Activated gamma-delta T cell treated with anti-CD3 and anti-CD28 coated beads, Interleukin-2, amount 50 U/mL, for 16 hours (primary cell): Measurements from ENCODE around the gene HES7.
"Not testable (repeated sequence)": the region's sequence is repeated elsewhere in the genome, so short reads cannot be mapped to it uniquely, and the experiment has no call there.

Source experiments
- DNase-seq: peaks from one replicate; pipeline ENCODE4 v3.0.0-alpha.2; 2020; ENCODE audit warnings: low read depth

The HES7 gene

DNA sequence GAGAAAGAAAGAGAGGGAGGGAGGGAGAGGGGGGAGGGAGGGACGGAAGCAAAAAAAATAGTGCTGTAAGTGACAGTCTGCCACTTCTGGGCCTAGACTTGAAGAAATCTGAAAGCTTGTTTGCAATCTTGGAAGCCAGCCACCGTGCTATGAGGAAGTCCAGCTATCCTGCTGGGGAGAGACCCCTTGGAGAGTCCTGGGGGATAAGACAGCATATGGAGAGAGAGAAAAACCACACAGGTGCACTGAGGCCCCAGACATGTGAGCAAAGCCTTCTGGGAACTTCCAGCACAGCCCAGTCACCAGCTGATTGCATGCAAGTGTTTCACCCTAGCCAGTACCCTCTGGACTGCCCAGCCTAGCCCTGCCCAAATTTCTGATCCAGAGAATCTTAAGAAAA lies 23.8 kb downstream of the HES7 start:
- no peak for DNase-seq

DNA sequence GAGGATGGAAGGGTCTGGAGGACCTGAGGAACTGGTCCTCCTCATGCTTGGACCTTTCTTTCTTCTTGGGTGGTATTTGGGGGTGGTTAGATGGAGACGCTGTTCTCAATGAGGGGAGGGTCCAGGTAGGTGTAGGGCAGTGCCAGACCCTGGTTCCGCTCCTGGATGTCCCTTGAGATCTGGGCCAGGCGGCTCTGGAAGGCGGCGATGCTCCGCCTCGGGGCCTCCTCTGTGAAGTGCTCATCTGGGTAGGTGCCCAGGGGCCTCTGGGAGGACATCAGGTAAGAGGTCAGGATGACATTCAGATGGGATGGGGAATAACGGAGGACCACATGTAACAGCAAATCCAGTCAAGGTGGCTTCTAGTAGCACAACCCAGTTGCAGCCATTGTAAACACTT lies 27.4 kb downstream of the HES7 start:
- no peak for DNase-seq

GRCh38 chr17:8095361-8095760 lies 28.5 kb downstream of the HES7 start:
- no peak for DNase-seq

- DNase-seq = no peak
Measured at GRCh38 chr17:8091033-8091687, 32.7 kb downstream of the HES7 start.

DNA sequence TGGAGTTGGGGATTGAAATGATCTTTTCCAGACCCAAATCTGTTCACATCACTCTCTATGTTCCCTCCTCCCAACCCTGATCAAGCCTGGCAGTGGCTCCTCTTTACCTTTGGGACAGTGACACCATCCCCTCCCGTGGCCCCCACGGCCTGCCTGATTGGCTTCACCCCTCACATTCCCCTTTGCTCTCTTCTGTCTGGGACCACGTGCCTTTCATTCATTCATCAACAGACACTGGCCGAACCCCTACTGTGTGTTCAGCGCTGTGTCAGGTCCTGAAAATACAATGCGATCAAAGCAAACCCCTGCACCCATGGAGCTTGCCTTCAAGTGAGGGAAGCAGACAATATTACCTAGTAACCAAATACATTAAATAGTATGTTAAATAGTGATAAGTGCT lies 34.2 kb downstream of the HES7 start:
- no peak for DNase-seq

DNA sequence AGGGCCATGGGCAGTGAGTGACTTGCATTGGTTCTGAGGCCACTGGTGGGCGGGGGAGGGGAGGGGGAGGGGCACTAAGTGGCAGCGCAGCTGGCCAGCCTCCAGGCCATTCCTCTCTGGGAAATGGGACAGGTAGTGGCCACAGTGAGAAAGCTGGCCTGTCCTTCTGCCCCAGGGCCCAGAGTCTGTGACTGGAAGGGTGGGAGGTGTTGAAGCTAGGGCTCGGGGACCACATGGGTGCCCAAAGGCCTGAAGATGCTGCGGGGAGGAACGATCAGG lies 36.0 kb downstream of the HES7 start:
- no peak for DNase-seq

DNA sequence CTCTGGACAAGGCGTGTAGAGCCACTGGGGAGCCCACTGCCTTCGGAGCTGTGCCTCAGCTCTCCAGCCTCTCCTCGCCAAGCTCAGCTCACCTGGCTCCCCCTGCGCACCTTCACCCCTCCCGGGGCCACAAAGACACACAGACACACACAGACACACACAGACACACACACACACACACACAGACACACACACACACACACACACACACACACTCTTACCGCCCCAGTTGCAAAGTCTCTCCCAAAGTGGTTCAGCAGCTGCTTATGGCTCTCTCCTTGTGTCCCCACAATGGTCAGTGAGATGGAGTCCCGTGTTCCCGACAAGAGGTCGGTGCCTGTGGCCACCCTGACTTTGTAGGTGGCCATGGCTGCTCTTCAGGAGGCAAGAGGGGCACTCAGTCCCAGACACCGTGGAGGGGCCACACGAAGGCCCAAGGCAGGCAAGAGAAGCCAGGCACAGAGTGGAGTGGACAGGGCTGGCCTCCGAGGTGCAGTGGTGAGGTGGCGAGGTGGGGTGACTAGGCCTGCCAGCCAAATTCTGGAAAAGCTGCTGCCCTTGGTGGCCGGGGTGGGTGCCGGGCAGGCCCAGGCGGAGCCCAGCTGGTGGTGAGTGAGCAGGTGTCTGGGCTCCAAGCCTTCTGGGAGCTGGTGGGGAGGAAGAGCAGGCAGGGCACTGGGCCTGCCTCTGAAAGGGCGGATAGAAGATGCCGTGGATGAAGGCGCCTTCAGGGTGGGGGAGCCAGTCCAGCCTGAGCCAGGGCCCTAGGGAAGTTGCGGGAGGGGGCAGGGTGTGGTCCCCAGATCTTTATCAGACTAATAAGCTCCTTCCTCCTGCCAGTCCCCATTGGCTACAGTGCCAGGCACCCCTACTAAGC lies 36.6 kb downstream of the HES7 start, which contains the start of gene ALOX12B:
Gene ALOX12B, minus strand, starts transcription at position 642 of the 877 bp plus-strand sequence. Its CDS starts 274 bp downstream, at position 368.
- no peak for DNase-seq

DNA sequence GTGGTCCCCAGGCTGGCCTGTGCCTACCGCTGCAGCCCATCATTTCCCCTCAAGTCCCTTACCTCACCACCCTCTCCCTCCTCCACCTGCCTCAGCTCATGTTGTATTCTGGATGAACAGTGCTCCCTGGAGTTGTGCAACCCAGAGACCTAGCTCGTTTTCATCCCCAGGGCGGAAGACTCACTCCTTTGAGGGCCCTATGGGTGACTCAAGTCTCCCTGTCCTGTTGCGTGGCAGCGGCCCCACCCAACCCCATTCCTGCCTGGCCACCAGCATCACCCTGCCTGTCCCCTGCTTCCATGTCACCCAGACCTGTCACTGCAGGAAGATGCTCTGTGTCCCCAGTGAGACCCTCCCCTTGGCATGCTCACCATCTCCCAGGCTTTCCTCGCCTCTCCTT lies 39.7 kb downstream of the HES7 start:
- DNase-seq = no peak

- DNase-seq = no peak
Measured at GRCh38 chr17:8082292-8082691, 41.6 kb downstream of the HES7 start.

- no peak for DNase-seq
Measured at GRCh38 chr17:8081876-8082275, 42.0 kb downstream of the HES7 start.

GRCh38 chr17:8080799-8081219 lies 43.1 kb downstream of the HES7 start:
- DNase-seq = no peak

GRCh38 chr17:8080208-8080798 lies 43.6 kb downstream of the HES7 start:
- no peak for DNase-seq

- peak; percentile 65 for DNase-seq
Measured at GRCh38 chr17:8079291-8080207, 44.4 kb downstream of the HES7 start.

DNA sequence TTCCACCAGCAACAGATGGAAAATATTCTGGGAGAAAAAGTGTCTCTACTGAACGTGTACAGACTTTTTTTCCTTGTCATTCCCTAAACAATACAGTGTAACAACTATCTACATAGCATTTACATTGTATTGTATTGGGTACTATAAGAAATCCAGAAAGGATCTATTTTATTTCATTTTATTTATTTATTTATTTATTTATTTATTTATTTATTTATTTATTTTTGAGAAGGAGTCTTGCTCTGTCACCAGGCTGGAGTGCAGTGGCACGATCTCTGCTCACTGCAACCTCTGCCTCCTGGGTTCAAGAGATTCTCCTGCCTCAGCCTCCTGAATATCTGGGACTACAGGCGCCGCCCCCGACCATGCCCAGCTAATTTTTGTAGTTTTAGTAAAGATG lies 46.0 kb downstream of the HES7 start:
- DNase-seq = not testable (repeated sequence)

- no peak for DNase-seq
Measured at GRCh38 chr17:8076502-8077266, 47.2 kb downstream of the HES7 start.

DNA sequence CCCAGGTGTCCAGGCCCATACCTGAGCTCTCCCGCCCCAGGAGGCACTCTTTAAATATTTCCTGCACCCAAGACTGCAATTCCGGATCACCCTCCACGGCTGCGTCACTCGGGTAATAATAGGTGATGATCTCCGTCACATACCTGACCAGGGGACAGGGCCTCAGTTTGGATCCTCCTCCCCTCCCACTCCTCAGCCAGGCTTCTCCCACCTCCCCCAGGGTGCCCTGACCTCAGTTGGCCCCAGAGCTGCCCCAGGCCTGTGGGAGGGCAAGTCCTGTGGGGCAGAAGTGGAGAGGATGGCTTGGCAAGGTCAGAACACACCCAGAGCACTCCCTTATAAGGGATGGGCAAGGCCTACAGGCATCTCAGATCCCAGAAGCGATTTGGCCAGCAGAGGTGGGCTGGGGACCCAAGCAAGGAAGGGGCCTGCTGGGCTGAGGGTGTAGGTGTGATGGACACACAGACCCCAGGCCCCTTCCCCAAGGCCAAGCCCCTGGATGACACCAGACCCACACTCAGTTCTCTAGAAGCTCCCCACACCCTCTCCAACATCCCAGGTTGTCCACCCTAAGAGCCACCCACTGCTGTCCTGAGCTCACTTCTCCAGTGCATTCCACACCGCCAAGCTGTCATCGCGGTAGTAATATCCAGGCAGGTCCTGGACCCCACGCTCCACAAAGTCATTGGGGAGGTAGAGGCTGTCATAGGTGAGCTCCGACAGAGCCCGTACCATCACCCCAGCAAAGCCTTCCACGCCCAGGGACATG lies 48.1 kb downstream of the HES7 start:
- DNase-seq = no peak

- no peak for DNase-seq
Measured at GRCh38 chr17:8075081-8075480, 48.8 kb downstream of the HES7 start.

DNA sequence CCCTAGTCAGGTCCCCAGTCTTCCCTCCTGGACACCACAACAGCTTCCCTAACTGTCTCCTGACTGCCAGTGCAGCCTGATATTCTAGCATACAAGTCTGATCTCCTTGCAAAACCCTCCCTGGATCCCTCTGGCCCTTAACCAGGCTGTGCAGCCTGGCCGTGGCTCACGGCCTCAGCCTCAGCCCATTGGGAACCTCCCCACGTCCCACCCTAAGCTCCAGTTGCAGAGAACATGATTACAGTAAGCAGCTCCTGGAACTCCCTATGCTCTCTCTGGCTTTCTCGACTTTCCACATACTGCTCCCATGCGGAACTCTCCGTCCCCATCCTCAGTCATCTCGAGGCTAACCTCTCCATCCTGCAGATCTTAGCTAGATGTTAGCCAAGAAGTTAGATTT lies 49.4 kb downstream of the HES7 start:
- no peak for DNase-seq

DNA sequence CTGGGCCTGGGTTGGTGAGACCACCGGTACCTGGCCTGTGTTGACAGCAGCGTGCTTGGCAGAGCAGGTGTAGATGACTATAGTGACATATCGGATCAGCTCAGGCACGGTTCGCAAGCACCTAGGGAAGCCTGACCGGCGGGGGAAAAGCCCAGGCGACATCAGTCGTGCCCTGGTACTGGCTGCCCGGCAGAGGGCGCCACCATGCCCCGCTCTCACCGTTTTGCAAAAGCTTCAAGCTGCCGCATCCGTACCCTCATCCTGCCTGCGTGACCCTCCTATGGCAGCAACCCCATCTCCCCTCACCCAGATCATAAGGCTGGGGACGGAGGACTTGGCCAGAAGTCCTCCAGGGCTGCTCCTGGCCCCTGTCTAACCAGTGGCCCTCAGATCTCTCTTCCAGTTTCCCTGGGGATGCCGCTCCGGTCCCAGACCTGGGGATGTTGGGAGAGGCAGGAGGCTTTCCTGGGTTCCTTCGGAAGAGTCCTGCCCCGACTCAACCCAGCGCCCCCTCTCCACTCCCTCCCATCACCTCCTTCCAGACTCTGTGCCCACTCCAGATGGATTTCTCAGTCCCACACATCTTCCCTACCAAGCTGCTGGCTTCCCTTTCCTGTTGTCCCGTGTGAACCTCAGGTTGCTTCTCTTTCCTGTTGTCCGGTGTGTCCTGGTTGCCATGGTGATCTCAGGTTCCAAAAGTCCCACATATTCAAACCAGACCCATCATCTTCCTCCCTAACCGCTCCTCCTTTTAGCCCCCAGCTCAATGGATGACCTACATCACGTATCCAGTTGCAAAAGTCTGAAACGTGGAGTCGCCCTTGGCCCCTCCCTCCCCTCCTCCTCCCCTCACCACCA lies 50.0 kb downstream of the HES7 start:
- peak; percentile 79 for DNase-seq
